Measurements from ENCODE around the gene B4GALNT4.
"Not testable (repeated sequence)": the region's sequence is repeated elsewhere in the genome, so short reads cannot be mapped to it uniquely, and the experiment has no call there.

Gene B4GALNT4

GRCh38 chr11:409008-409599 is 39.8 kb downstream of the B4GALNT4 start:
- no peak for DNase-seq

GRCh38 chr11:409600-410483 is 40.5 kb downstream of the B4GALNT4 start:
- no peak for DNase-seq

GRCh38 chr11:410711-411110 is 41.4 kb downstream of the B4GALNT4 start:
- not testable (repeated sequence) for DNase-seq

GRCh38 chr11:411520-411919 is 42.2 kb downstream of the B4GALNT4 start:
- not testable (repeated sequence) for DNase-seq

DNA sequence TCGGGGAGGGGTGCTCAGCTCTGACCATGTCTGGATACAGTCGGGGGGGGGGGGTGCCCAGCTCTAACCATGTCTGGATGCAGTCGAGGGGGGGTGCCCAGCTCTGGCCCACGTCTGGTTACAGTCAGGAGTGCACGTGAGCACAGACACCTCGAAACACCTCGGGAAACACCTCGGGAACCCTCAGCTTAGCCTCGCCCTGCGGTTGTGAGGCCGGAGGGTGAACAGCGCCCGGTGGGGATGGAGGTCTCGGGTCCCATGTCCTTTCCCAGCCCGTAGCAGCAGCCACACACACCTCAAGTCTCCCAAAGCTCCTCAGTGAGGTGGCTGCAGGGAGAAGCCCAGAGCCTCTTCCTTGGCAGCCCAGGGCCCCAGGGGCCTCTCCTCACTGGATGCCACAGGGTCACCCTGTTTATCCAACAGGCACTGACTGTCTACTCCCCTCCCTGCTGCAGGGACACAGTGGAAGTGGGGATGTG is 43.4 kb downstream of the B4GALNT4 start:
- no peak for DNase-seq

GRCh38 chr11:413120-414081 is 44.1 kb downstream of the B4GALNT4 start:
- no peak for DNase-seq

- no peak for DNase-seq
Observed at GRCh38 chr11:414318-414857, 45.1 kb downstream of the B4GALNT4 start.

GRCh38 chr11:415640-416041 is 46.3 kb downstream of the B4GALNT4 start:
- no peak for DNase-seq

DNA sequence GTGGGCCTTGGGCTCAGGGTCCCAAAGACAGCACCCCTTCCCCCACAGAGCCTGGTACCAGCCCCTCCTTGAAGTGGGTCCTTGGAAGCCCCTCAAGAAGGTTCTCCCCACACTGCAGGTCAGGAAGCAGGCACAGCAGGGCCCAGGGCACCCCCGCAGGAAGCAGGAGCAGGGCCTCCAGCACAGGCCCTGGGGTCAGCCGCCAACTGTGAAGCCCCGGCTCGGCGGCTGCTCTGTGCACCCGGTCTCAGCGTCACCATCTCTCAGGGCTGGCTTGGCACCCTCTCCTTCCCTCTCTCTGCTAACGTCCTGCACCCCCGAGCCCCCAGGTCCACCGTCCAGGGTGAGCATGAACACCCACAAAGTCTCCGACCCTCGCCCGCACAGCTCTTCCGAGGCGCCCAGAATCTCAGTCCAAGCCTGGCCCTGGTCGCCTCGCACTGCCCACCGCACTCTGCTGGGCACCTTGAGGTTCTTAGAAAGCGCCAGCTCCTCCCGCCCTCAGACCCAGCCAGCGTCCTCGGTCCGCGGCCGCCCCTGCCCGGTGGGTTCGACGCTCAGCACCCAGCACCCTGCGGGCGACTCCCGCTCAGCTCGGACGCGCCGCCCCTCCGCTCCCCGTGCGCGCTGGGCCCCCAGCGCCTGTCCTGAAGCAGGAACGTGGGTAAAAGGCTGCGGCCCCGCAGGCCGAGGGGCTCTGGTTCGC is 46.9 kb downstream of the B4GALNT4 start:
- DNase-seq, result no peak

GRCh38 chr11:416757-417621 is 47.7 kb downstream of the B4GALNT4 start:
- peak; percentile 8 for DNase-seq

DNA sequence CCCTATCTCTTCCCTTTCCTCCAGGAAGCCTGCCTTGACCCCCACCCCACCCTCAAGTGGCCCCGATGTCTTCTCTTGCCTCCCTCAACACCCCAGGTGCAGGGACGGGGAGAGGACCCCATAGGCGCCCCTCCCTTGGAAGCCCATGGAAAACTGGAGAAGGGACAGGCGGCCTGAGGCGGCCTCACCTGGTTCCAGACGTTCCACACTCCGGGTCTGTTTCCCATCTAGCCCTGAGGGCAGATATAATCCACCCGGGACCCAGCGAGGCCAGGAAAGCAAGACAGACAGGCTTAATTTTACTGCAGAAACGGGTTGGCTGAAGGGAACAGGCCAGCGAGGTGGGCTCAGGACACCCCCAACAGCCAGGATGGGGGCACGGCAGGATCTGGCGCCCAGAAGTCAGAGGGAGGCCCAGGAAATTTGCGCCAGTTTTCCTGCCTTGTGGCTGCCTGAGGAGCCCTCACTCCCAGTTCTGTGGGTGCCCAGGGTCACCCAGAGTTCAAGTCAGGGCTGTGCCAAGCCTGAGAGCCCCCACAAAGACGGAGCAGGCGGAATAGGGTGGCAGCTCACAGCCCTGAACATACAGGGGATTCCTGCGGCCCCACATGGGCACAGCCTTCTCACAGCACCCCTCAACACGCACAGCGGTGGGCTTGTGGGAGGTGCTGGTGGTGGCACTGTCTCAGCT is 48.5 kb downstream of the B4GALNT4 start:
- no peak for DNase-seq

- no peak for DNase-seq
Observed at GRCh38 chr11:418343-419247, 49.3 kb downstream of the B4GALNT4 start.

- DNase-seq, result no peak
Observed at GRCh38 chr11:419248-420005, 50.1 kb downstream of the B4GALNT4 start.

DNA sequence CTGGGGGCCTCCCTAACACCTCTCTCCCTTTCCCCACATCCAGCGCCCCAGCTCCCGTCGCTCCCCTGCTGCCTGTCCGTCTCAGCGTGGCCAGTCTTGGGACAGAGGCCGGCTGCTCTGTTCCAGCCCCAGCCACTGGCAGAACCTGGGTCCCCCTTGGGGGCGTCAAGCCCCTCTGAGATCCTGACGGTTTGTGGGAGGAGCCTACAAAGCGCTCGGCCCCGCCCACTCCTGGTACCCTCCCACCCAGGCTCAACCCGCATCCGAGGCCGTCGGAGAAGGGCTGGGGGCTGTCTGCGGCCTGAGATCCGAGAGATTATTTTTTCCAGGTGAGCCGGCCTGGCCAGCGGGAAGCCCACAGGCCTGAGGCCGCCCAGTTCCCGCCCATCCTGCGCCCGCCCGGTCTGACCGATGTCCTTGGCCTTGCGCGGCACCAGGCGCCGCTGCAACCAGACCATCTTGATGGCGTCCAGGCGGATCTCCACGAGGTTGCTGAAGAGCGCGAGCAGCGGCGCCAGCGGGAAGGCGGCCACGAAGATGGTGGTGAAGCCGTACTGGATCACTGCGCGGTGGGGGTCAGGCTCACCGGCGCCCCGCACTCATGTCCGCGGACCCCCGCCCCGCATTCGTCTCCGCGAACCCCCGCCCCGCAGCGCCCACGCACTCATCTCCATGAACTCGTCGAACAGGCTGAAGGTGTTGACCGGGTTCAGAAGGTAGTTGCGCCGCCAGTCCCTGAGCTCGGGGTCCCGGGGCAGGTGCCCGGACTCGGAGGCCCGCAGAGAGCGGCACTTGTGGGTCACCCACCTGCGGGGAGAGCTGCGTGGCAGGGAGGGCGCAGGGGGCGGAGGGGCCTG is 51.0 kb downstream of the B4GALNT4 start:
- DNase-seq, result no peak

DNA sequence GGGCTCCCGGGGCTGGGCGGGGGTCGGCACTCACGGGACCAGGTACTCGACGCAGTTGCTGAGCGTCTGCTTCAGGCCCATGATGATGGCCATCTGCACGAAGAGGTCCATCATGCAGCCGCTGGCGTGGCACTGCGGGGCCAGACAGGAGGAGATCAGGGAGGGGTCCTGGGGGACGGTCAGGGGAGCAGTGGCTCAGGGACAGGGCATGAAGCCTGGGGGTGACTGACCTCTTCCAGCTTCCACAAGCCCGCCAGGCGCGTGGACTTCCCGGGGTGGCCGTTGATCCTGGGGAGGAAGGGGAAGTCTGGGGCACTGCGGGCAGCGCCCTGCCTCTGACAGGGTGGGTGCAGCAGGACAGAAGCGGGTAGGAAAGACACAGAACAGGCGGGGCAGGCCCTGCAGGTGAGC is 51.6 kb downstream of the B4GALNT4 start:
- DNase-seq, result no peak

DNA sequence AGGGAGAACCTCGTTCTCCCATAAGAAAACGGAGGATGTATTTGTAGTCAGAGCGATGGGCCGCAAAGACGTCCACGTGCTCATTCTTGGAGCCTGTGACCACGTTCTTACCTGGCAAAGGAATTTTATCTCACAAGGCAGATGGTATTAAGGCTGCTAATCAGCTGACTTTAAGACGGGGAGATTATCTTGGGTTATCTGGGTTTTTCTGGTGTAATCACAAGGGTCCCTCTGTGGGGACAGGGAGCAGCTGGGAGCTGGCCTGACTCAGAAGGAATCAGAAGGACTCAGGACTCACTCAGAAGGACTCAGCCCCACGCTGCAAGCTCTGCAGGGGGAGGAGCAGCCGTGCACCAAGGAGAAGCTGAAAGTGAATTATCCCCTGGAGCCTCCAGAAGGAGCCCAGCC is 53.0 kb downstream of the B4GALNT4 start:
- DNase-seq, result no peak

DNA sequence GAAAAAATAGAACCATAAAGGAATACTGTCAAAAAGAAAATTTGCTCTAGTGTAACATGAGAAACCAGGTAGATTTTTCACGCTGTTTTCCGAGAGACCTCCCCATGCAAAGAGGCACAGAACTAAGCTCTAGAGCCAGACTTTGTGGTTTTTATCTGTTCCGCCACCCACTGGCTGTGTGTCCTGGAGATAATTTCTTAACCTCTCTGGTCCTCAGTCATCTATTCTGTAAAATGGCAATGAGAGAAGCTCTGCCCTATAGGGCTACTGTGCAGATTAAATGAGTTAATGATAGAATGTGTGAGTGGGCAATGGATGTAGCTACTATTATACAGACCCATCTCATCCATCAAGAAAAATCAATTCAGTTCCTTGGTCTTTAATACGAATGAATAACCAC is 54.9 kb downstream of the B4GALNT4 start:
- DNase-seq, result no peak

DNA sequence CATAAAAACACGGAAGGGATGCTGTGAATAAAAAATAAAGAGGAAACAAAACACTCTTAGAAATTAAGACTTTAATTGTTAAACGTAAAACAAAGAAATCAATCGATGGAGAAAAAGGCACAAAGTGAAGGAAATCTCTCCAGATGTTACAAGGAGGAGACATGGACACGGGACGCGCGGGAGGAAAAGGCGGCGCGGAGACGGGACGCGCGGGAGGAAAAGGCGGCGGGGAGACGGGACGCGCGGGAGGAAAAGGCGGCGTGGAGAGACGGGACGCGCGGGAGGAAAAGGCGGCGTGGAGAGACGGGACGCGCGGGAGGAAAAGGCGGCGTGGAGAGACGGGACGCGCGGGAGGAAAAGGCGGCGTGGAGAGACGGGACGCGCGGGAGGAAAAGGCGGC is 55.5 kb downstream of the B4GALNT4 start:
- DNase-seq, result not testable (repeated sequence)
